HepG2 (cell line): Measurements from ENCODE around the gene SMAD7. TPM values are rescaled to one million over a fixed set of nuclear protein-coding genes. Genes with fewer than 3 reads are reported as not detected.

Source experiments
- AFF4 ChIP-seq: sonication (generic); formaldehyde crosslinking; IDR thresholded peaks from 2 replicates; pipeline ENCODE4 v1.4.0; 2020; ENCODE audit warnings: missing genetic modification reagents
- ASH2L ChIP-seq: fragments of 300-600, 200-600 bp; sonication (generic); IDR thresholded peaks from 2 replicates; pipeline ENCODE4 v1.7.0; 2017; ENCODE audit warnings: low read depth, mild to moderate bottlenecking, moderate library complexity, mixed read lengths, low read length; ENCODE audit not compliant: insufficient read length
- ATM ChIP-seq: fragments of 450-650 bp; IDR thresholded peaks from 2 replicates; pipeline ENCODE4 v1.7.1; 2017; ENCODE audit warnings: mild to moderate bottlenecking, borderline replicate concordance
- ETV5 ChIP-seq: IDR thresholded peaks from 2 replicates; pipeline ENCODE4 v1.6.1; 2018; ENCODE audit warnings: missing biosample characterization, missing genetic modification reagents, inconsistent platforms, borderline replicate concordance
- GABPA ChIP-seq, 2 experiments: IDR thresholded peaks; 2 replicates each; pipeline ENCODE4 v1.6.1; 2011 to 2016; ENCODE audit warnings: low read depth in 2 of 2, low read length in 1 of 2, missing biosample characterization in 1 of 2, missing genetic modification characterization in 1 of 2
- KLF6 ChIP-seq: IDR thresholded peaks from 2 replicates; pipeline ENCODE4 v1.8.0; 2016; ENCODE audit warnings: missing biosample characterization, missing genetic modification reagents
- KMT2B ChIP-seq: IDR thresholded peaks from 2 replicates; pipeline ENCODE4 v1.6.1; 2016; ENCODE audit warnings: missing genetic modification reagents, missing compliant biosample characterization
- MYC ChIP-seq: sonication (generic); formaldehyde crosslinking; IDR thresholded peaks from 2 replicates; pipeline ENCODE4 v1.9.0; 2021; ENCODE audit warnings: missing genetic modification reagents, borderline replicate concordance
- NFE2L1 ChIP-seq: sonication (generic); formaldehyde crosslinking; IDR thresholded peaks from 2 replicates; pipeline ENCODE4 v1.4.0; 2020; ENCODE audit warnings: missing genetic modification reagents, mild to moderate bottlenecking, borderline replicate concordance
- RBFOX2 ChIP-seq: fragments of 200-400 bp; formaldehyde crosslinking; IDR thresholded peaks from 2 replicates; pipeline ENCODE4 v1.6.1; 2017; ENCODE audit warnings: low read depth, mild to moderate bottlenecking, low read length
- TGIF2 ChIP-seq: IDR thresholded peaks from 2 replicates; pipeline ENCODE4 v1.6.1; 2016; ENCODE audit warnings: control low read depth, missing compliant biosample characterization
- ZBTB26 ChIP-seq: IDR thresholded peaks from 2 replicates; pipeline ENCODE4 v1.6.1; 2016; ENCODE audit warnings: missing compliant biosample characterization, missing genetic modification reagents, borderline replicate concordance
- ZBTB4 ChIP-seq: sonication (generic); formaldehyde crosslinking; IDR thresholded peaks from 2 replicates; pipeline ENCODE4 v1.4.0; 2020; ENCODE audit warnings: missing genetic modification reagents, mild to moderate bottlenecking, borderline replicate concordance
- ZMAT3 ChIP-seq: sonication (generic); formaldehyde crosslinking; conservative IDR thresholded peaks from 2 replicates; pipeline ENCODE4 v1.7.0; 2021; ENCODE audit warnings: missing genetic modification reagents
- ZMAT5 ChIP-seq: sonication (generic); formaldehyde crosslinking; IDR thresholded peaks from 2 replicates; pipeline ENCODE4 v1.5.0; 2020; ENCODE audit warnings: mild to moderate bottlenecking, low read depth, missing genetic modification reagents, borderline replicate concordance
- ZNF33A ChIP-seq: sonication (generic); formaldehyde crosslinking; IDR thresholded peaks from 2 replicates; pipeline ENCODE4 v1.5.1; 2020; ENCODE audit warnings: missing genetic modification reagents, mild to moderate bottlenecking, moderate library complexity, borderline replicate concordance
- ZNF552 ChIP-seq: sonication (generic); formaldehyde crosslinking; IDR thresholded peaks from 2 replicates; pipeline ENCODE4 v1.9.0; 2022; ENCODE audit warnings: missing genetic modification reagents, mild to moderate bottlenecking, borderline replicate concordance
- ZNF563 ChIP-seq: sonication (generic); formaldehyde crosslinking; IDR thresholded peaks from 2 replicates; pipeline ENCODE4 v1.8.0; 2022; ENCODE audit warnings: mild to moderate bottlenecking, moderate library complexity, missing genetic modification reagents
- ZNF639 ChIP-seq: conservative IDR thresholded peaks from 2 replicates; pipeline ENCODE4 v1.6.1; 2018; ENCODE audit warnings: missing genetic modification reagents
- polyA plus RNA-seq, 8 experiments: library from polyadenylated mRNA; depleted of rRNA in 3 of 8; stranded (reverse) in 7 of 8; unstranded in 1 of 8; fragments of >200 nt; fragmentation: Illumina TruSeq in 4 of 8; extraction: Trizol in 4 of 8; gene quantifications; 2 replicates each; pipeline versions ENCODE4 v1.2.1 to v1.2.3, GENCODE V29; 2011 to 2016; ENCODE audit warnings: low read depth in 4 of 8, missing spikeins in 1 of 8, mixed read lengths in 1 of 8; ENCODE audit not compliant: insufficient read depth in 1 of 8
- total RNA-seq, 5 experiments: library from RNA; depleted of rRNA; stranded (reverse); fragments of >200 nt; fragmentation: Illumina TruSeq; extraction: Trizol; gene quantifications; 2 replicates each; pipeline ENCODE4 v1.2.3, GENCODE V29; 2016; ENCODE audit warnings: low read depth in 1 of 5

The SMAD7 gene
- total and polyA plus RNA-seq, 2 of the 13 experiments (the other 11 are each of a cell fraction or from before 2014, with no cell fraction given), result 17.4 to 24.7 TPM

GRCh38 chr18:48949050-48949605, 1.6 kb downstream of the SMAD7 start (continued):
- TF ChIP-seq NFE2L1 (CRISPR knock-in tag), result no peak
- no peak for TF ChIP-seq RBFOX2
- no peak; the same call in 1 of the 2 replicates for TF ChIP-seq MYC (CRISPR knock-in tag)
- no peak for TF ChIP-seq ZMAT3 (CRISPR knock-in tag)
- no peak for TF ChIP-seq ZBTB26 (CRISPR knock-in tag)
- TF ChIP-seq ZBTB4 (CRISPR knock-in tag), result no peak
- no peak for TF ChIP-seq GABPA (IDR thresholded peaks at IDR 0.05; ENCODE audit: low read depth, low read length)
- peak; percentile 26; the same call in 1 of the 2 replicates for TF ChIP-seq GABPA (CRISPR knock-in tag; IDR thresholded peaks at IDR 0.05; ENCODE audit: low read depth)
- no peak for TF ChIP-seq ZNF33A (CRISPR knock-in tag)
- no peak for TF ChIP-seq ZNF639 (CRISPR knock-in tag)
- TF ChIP-seq KMT2B (CRISPR knock-in tag), result 0 out of 2 replicates have a peak, but pooled peaks have one; percentile 4
- peak; percentile 49 for TF ChIP-seq ETV5 (CRISPR knock-in tag)
- no peak for TF ChIP-seq TGIF2 (CRISPR knock-in tag)
- TF ChIP-seq ZMAT5, result no peak
- no peak for TF ChIP-seq KLF6 (CRISPR knock-in tag)
- no peak for TF ChIP-seq ZNF563 (CRISPR knock-in tag)
- 0 out of 2 replicates have a peak, but pooled peaks have one; percentile 9 for TF ChIP-seq AFF4
- TF ChIP-seq ATM, result no peak
- no peak for TF ChIP-seq ASH2L
- no peak for TF ChIP-seq ZNF552 (CRISPR knock-in tag)
